SK-N-SH (cell line): Measurements from ENCODE around the gene INO80.

Experiments
- CTCF ChIP-seq: fragments of 200-600 bp; sonication (generic); IDR thresholded peaks from 2 replicates; pipeline ENCODE4 v1.6.1; 2017; ENCODE audit warnings: antibody characterized with exemption, mild to moderate bottlenecking, moderate library complexity
- ELF1 ChIP-seq: IDR thresholded peaks from 2 replicates; pipeline ENCODE4 v1.4.0; 2012
- FOXJ3 ChIP-seq: sonication (generic); formaldehyde crosslinking; IDR thresholded peaks from 2 replicates; pipeline ENCODE4 v1.5.1; 2020; ENCODE audit warnings: mild to moderate bottlenecking, missing genetic modification reagents
- GATA2 ChIP-seq: sonication (generic); formaldehyde crosslinking; IDR thresholded peaks from 2 replicates; pipeline ENCODE4 v1.5.0; 2020; ENCODE audit warnings: mild to moderate bottlenecking, missing genetic modification reagents
- JUND ChIP-seq: IDR thresholded peaks from 2 replicates; pipeline ENCODE4 v1.4.0; 2012
- REST ChIP-seq: IDR thresholded peaks from 2 replicates; pipeline ENCODE4 v1.6.1; 2012; ENCODE audit warnings: mild to moderate bottlenecking, low read depth, low read length, moderate library complexity
- RXRA ChIP-seq: IDR thresholded peaks from 2 replicates; pipeline ENCODE4 v1.4.0; 2012; ENCODE audit warnings: low read depth, mild to moderate bottlenecking, borderline replicate concordance
- USF2 ChIP-seq: fragments of 150-350 bp; IDR thresholded peaks from 2 replicates; pipeline ENCODE4 v1.6.1; 2017; ENCODE audit warnings: antibody characterized with exemption, low read length, low read depth, borderline replicate concordance

- TF ChIP-seq GATA2 (CRISPR knock-in tag) = no peak
- TF ChIP-seq JUND = no peak
- no peak for TF ChIP-seq USF2
- no peak for TF ChIP-seq REST
- no peak for TF ChIP-seq FOXJ3 (CRISPR knock-in tag)
- no peak for TF ChIP-seq ELF1
- no peak for TF ChIP-seq CTCF
- no peak for TF ChIP-seq RXRA
Observed at GRCh38 chr15:40991355-40991754, 124.7 kb downstream of the INO80 start.
